Tibial artery (tissue), 4 donors: ENCODE results near the gene PPHLN1.

Experiments used
- DNase-seq, 2 donors: peaks; one replicate each; pipeline ENCODE4 v3.0.0-alpha.2; 2019
- H3K27ac ChIP-seq, 2 donors: fragments of 200-600 bp; sonication (generic) in 1 of 2; 1 replicate in 1 of 2; 2 replicates in 1 of 2; pipeline ENCODE4 v1.5.1; 2018 to 2019; ENCODE audit warnings: mild to moderate bottlenecking in 1 of 2
- H3K27me3 ChIP-seq, 2 donors: fragments of 200-600 bp; sonication (generic) in 1 of 2; one replicate each; pipeline versions ENCODE4 v1.5.1 to v1.6.0; 2016 to 2019
- H3K36me3 ChIP-seq, 3 donors: fragments of 200-600 bp; sonication (generic) in 2 of 3; one replicate each; pipeline ENCODE4 v1.5.1; 2016 to 2019; ENCODE audit warnings: mild to moderate bottlenecking in 2 of 3
- H3K4me1 ChIP-seq, 4 donors: fragments of 200-600 bp; sonication (generic) in 2 of 4; 1 replicate in 3 of 4; 2 replicates in 1 of 4; pipeline ENCODE4 v1.5.1; 2016 to 2019
- H3K4me3 ChIP-seq, 2 donors: fragments of 200-600 bp; sonication (generic) in 1 of 2; 1 replicate in 1 of 2; 2 replicates in 1 of 2; pipeline ENCODE4 v1.5.1; 2018 to 2019; ENCODE audit warnings: mild to moderate bottlenecking in 2 of 2
- H3K9me3 ChIP-seq, 3 donors: fragments of 200-600 bp; sonication (generic) in 1 of 3; one replicate each; pipeline ENCODE4 v1.5.1; 2016 to 2019
- CTCF ChIP-seq, 2 experiments: fragments of 200-600 bp in 1 of 2; fragments of 450-650 bp in 1 of 2; IDR thresholded peaks; one replicate each; pipeline ENCODE4 v1.5.1; 2017 to 2019; ENCODE audit warnings: antibody characterized with exemption in 2 of 2, mild to moderate bottlenecking in 1 of 2, moderate library complexity in 1 of 2
- intact Hi-C: fragments of 100-400 bp; cut with DNase I; formaldehyde crosslinking; loops from one replicate; pipeline ENCODE4 v1.15.0; 2023; ENCODE audit warnings: low total_unique reads

Gene PPHLN1

GRCh38 chr12:42473561-42473960, 147.6 kb downstream of the PPHLN1 start:
- TF ChIP-seq CTCF (IDR thresholded peaks at IDR 0.05), result no peak
- no peak for DNase-seq
- intact Hi-C loops, result no loop called here
- Histone ChIP-seq H3K9me3 (no peaks in the 10 kb centered on the region), H3K36me3 (no peaks in the 10 kb centered on the region), H3K27me3 (no peaks in the 10 kb centered on the region), H3K4me3 (no peak overlapping the region), H3K27ac (no peak overlapping the region), H3K4me1 (no peaks in the 10 kb centered on the region)

- Histone ChIP-seq H3K36me3 (no peaks in the 10 kb centered on the region), H3K4me1 (no peaks in the 10 kb centered on the region), H3K27ac (no peak overlapping the region), H3K27me3 (no peaks in the 10 kb centered on the region), H3K9me3 (no peaks in the 10 kb centered on the region), H3K4me3 (no peak overlapping the region)
- intact Hi-C loops, result no loop called here
- no peak for TF ChIP-seq CTCF (IDR thresholded peaks at IDR 0.05)
- DNase-seq, result no peak
These were observed 148.4 kb downstream of the PPHLN1 start for GRCh38 chr12:42474391-42474790.

- Histone ChIP-seq H3K4me1 (no peaks in the 10 kb centered on the region), H3K4me3 (no peak overlapping the region), H3K27me3 (no peaks in the 10 kb centered on the region), H3K9me3 (no peaks in the 10 kb centered on the region), H3K27ac (no peak overlapping the region), H3K36me3 (no peaks in the 10 kb centered on the region)
- intact Hi-C loops, result no loop called here
- TF ChIP-seq CTCF (IDR thresholded peaks at IDR 0.05), result no peak
- no peak for DNase-seq
These were observed 149.1 kb downstream of the PPHLN1 start for GRCh38 chr12:42475106-42475505.

GRCh38 chr12:42477941-42478340, 152.0 kb downstream of the PPHLN1 start:
- Histone ChIP-seq H3K27ac (no peak overlapping the region), H3K9me3 (no peaks in the 10 kb centered on the region), H3K36me3 (no peaks in the 10 kb centered on the region), H3K4me1 (peaks cover 0 to 12% (median 4%) of the 10 kb centered on the region in 4 donors), H3K27me3 (no peaks in the 10 kb centered on the region), H3K4me3 (no peak overlapping the region)
- DNase-seq, result no peak
- TF ChIP-seq CTCF (IDR thresholded peaks at IDR 0.05), result no peak
- intact Hi-C loops, result no loop called here

GRCh38 chr12:42481368-42481767, 155.4 kb downstream of the PPHLN1 start:
- no peaks in the 10 kb centered on the region for H3K36me3 ChIP-seq
- H3K27me3 ChIP-seq, result no peaks in the 10 kb centered on the region
- H3K9me3 ChIP-seq, result no peaks in the 10 kb centered on the region
- H3K27ac ChIP-seq, result no peak overlapping the region
- H3K4me1 ChIP-seq, result peaks cover 0 to 24% (median 8%) of the 10 kb centered on the region in 4 donors
- TF ChIP-seq CTCF (IDR thresholded peaks at IDR 0.05), result no peak
- DNase-seq, result no peak
- intact Hi-C loops, result loop anchor here (5.0 kb wide), 1 partner anchor 86 kb away; no protein-coding TSS in a partner anchor
- H3K4me3 ChIP-seq, result no peak overlapping the region
